ENCODE results near the gene PURA. TPM values are rescaled to one million over a fixed set of nuclear protein-coding genes. Genes with fewer than 3 reads are reported as not detected.

The PURA gene
- total and polyA plus RNA-seq, 2 of the 13 experiments (the other 11 are each of a cell fraction or from before 2014, with no cell fraction given), result 2.0 to 5.0 TPM

DNA sequence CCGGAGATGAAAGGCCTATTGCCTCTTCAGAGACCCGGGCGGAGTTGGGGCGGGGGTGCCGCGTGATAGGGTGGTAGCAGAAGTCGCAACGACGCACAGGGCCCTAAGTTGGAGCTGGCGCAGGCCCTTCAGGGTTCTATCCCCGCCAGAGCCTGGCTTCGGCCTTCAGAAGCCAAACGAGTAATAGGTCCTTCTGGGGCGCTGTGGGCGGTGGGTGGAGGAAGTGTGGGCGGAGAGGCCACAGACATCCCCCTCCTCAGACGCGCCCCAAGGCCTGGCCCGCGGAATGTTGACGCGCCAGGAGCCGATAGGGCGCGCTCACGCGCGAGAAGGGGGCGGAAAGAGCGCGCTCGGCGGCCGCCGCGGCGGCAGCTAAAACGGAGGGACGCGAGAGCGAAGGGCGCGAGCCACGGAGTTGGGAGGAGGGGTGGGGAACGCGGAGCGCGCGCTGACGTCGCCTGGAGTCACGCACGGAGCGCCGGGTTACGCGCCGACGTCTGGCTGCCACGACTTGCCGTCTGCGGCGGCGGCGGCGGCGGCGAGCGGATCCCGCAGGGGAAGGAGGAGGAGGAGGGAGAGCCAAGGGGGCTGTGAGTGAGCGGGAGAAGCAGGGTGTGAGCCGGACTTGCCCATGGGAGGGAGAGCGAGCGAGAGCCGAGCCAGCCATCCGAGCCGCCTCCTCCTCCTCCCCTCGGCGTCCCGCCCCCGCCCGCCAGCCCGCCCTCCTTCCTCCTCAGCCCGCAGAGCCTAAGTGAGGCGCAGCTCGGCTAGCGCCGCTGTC lies 6.4 kb upstream of the PURA start (continued):
- TF ChIP-seq MAFG (CRISPR knock-in tag; IDR thresholded peaks at IDR 0.05) (no peak), ARID2 (CRISPR knock-in tag; IDR thresholded peaks at IDR 0.05; ENCODE audit: borderline replicate concordance) (0 out of 2 replicates have a peak, but pooled peaks have one; percentile 71), DMAP1 (CRISPR knock-in tag; IDR thresholded peaks at IDR 0.05) (peak; percentile 86), CAMTA2 (CRISPR knock-in tag; IDR thresholded peaks at IDR 0.05; ENCODE audit: borderline replicate concordance) (no peak), ZFX (CRISPR knock-in tag; IDR thresholded peaks at IDR 0.05; ENCODE audit: low read depth) (peak; percentile 96), ZNF343 (CRISPR knock-in tag; IDR thresholded peaks at IDR 0.05) (peak; percentile 55), NCOA5 (CRISPR knock-in tag; IDR thresholded peaks at IDR 0.05) (no peak), DNMT1 (CRISPR knock-in tag; IDR thresholded peaks at IDR 0.05) (no peak; the same call in 1 of the 2 replicates), STAG1 (CRISPR knock-in tag; IDR thresholded peaks at IDR 0.05) (no peak), NR2F1 (CRISPR knock-in tag; IDR thresholded peaks at IDR 0.05) (0 out of 4 replicates have a peak, but pooled peaks of 1 of the 2 experiments have one; percentile 14), ZNF30 (CRISPR knock-in tag; IDR thresholded peaks at IDR 0.05) (0 out of 2 replicates have a peak, but pooled peaks have one; percentile 67), ZNF614 (CRISPR knock-in tag; IDR thresholded peaks at IDR 0.05; ENCODE audit: borderline replicate concordance) (peak; percentile 39; the same call in 1 of the 2 replicates), KDM5A (IDR thresholded peaks at IDR 0.05; ENCODE audit: borderline replicate concordance, low read length) (no peak), SP2 (CRISPR knock-in tag; IDR thresholded peaks at IDR 0.05) (no peak), RFX3 (CRISPR knock-in tag; IDR thresholded peaks at IDR 0.05) (no peak), ZNF274 (CRISPR knock-in tag; IDR thresholded peaks at IDR 0.05) (no peak; the same call in 1 of the 2 replicates), POLR2AphosphoS5 (IDR thresholded peaks at IDR 0.05; ENCODE audit: low read depth, low read length) (peak; percentile 77), ISL2 (CRISPR knock-in tag; IDR thresholded peaks at IDR 0.05) (peak; percentile 77)
- TF ChIP-seq, protein P1, sequence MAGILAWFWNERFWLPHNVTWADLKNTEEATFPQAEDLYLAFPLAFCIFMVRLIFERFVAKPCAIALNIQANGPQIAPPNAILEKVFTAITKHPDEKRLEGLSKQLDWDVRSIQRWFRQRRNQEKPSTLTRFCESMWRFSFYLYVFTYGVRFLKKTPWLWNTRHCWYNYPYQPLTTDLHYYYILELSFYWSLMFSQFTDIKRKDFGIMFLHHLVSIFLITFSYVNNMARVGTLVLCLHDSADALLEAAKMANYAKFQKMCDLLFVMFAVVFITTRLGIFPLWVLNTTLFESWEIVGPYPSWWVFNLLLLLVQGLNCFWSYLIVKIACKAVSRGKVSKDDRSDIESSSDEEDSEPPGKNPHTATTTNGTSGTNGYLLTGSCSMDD (CRISPR knock-in tag; IDR thresholded peaks at IDR 0.05), result no peak
- TF ChIP-seq, protein P2, sequence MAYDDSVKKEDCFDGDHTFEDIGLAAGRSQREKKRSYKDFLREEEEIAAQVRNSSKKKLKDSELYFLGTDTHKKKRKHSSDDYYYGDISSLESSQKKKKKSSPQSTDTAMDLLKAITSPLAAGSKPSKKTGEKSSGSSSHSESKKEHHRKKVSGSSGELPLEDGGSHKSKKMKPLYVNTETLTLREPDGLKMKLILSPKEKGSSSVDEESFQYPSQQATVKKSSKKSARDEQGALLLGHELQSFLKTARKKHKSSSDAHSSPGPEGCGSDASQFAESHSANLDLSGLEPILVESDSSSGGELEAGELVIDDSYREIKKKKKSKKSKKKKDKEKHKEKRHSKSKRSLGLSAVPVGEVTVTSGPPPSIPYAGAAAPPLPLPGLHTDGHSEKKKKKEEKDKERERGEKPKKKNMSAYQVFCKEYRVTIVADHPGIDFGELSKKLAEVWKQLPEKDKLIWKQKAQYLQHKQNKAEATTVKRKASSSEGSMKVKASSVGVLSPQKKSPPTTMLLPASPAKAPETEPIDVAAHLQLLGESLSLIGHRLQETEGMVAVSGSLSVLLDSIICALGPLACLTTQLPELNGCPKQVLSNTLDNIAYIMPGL (CRISPR knock-in tag; IDR thresholded peaks at IDR 0.05; ENCODE audit: borderline replicate concordance in 1 of 2, low read depth in 1 of 2), result peak; percentile 78 to 96; a peak in 3 of 4 replicates
- TF ChIP-seq, protein P3, sequence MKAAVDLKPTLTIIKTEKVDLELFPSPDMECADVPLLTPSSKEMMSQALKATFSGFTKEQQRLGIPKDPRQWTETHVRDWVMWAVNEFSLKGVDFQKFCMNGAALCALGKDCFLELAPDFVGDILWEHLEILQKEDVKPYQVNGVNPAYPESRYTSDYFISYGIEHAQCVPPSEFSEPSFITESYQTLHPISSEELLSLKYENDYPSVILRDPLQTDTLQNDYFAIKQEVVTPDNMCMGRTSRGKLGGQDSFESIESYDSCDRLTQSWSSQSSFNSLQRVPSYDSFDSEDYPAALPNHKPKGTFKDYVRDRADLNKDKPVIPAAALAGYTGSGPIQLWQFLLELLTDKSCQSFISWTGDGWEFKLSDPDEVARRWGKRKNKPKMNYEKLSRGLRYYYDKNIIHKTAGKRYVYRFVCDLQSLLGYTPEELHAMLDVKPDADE (CRISPR knock-in tag; IDR thresholded peaks at IDR 0.05), result no peak
- TF ChIP-seq, protein P4, sequence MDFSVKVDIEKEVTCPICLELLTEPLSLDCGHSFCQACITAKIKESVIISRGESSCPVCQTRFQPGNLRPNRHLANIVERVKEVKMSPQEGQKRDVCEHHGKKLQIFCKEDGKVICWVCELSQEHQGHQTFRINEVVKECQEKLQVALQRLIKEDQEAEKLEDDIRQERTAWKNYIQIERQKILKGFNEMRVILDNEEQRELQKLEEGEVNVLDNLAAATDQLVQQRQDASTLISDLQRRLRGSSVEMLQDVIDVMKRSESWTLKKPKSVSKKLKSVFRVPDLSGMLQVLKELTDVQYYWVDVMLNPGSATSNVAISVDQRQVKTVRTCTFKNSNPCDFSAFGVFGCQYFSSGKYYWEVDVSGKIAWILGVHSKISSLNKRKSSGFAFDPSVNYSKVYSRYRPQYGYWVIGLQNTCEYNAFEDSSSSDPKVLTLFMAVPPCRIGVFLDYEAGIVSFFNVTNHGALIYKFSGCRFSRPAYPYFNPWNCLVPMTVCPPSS (IDR thresholded peaks at IDR 0.05), result no peak
- TF ChIP-seq, protein P5, sequence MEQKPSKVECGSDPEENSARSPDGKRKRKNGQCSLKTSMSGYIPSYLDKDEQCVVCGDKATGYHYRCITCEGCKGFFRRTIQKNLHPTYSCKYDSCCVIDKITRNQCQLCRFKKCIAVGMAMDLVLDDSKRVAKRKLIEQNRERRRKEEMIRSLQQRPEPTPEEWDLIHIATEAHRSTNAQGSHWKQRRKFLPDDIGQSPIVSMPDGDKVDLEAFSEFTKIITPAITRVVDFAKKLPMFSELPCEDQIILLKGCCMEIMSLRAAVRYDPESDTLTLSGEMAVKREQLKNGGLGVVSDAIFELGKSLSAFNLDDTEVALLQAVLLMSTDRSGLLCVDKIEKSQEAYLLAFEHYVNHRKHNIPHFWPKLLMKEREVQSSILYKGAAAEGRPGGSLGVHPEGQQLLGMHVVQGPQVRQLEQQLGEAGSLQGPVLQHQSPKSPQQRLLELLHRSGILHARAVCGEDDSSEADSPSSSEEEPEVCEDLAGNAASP (CRISPR knock-in tag; IDR thresholded peaks at IDR 0.05; ENCODE audit: borderline replicate concordance), result peak; percentile 31; the same call in 1 of the 2 replicates
